H1 (cell line): ENCODE results near the gene RIN3. TPM values are rescaled to one million over a fixed set of nuclear protein-coding genes. Genes with fewer than 3 reads are reported as not detected.

Experiments
- ATF2 ChIP-seq: IDR thresholded peaks from 2 replicates; pipeline ENCODE4 v1.6.1; 2012; ENCODE audit warnings: low read length, inconsistent platforms
- CHD7 ChIP-seq: fragments of 300-600 bp; sonication (generic); IDR thresholded peaks from 2 replicates; pipeline ENCODE4 v1.7.1; 2012; ENCODE audit warnings: low read length, moderate library complexity, mild to moderate bottlenecking, inconsistent platforms; ENCODE audit not compliant: insufficient replicate concordance
- GABPA ChIP-seq: IDR thresholded peaks from 2 replicates; pipeline ENCODE4 v1.6.1; 2011; ENCODE audit warnings: mild to moderate bottlenecking, low read length, moderate library complexity, borderline replicate concordance; ENCODE audit not compliant: insufficient read depth
- KDM1A ChIP-seq: fragments of 200-600, 300-600 bp; sonication (generic); IDR thresholded peaks from 2 replicates; pipeline ENCODE4 v1.7.1; 2016; ENCODE audit warnings: mild to moderate bottlenecking, low read length, borderline replicate concordance
- KDM5A ChIP-seq: fragments of 200-600 bp; IDR thresholded peaks from 2 replicates; pipeline ENCODE4 v1.7.1; 2012; ENCODE audit warnings: mild to moderate bottlenecking, low read length, inconsistent platforms, mixed read lengths
- SP2 ChIP-seq: IDR thresholded peaks from 2 replicates; pipeline ENCODE4 v1.6.1; 2012; ENCODE audit warnings: mild to moderate bottlenecking, low read length, inconsistent platforms
- ZNF274 ChIP-seq: IDR thresholded peaks from 2 replicates; pipeline ENCODE4 v1.7.0; 2012; ENCODE audit warnings: low read length, borderline replicate concordance; ENCODE audit errors: extremely low read depth
- polyA plus RNA-seq, 7 experiments: library from polyadenylated mRNA; depleted of rRNA in 3 of 7; stranded (reverse) in 5 of 7; unstranded in 2 of 7; fragments of >200 nt in 5 of 7; fragments of 200-250 nt in 2 of 7; gene quantifications; 1 replicate in 5 of 7; 2 replicates in 1 of 7; 4 replicates in 1 of 7; pipeline versions ENCODE4 v1.2.1 to v1.2.3, GENCODE V29; 2011 to 2013; ENCODE audit warnings: missing spikeins in 2 of 7, mixed read lengths in 2 of 7
- total RNA-seq: library from RNA; stranded (reverse); fragmentation: NEBNext Ultra II Directional; extraction: Animal tissue kit (Norgen Biotek cat#: 25700); gene quantifications from 2 replicates; pipeline ENCODE4 v1.2.1, GENCODE V29; 2021

Gene RIN3
- total and polyA plus RNA-seq, 2 of the 8 experiments (the other 6 are each of a cell fraction or from before 2014, with no cell fraction given), result 0.59 to 1.5 TPM

GRCh38 chr14:92516344-92516965, 2.9 kb downstream of the RIN3 start (continued):
- TF ChIP-seq CHD7 (no peak), GABPA (no peak), SP2 (no peak), ATF2 (no peak), ZNF274 (no peak), KDM1A (no peak), KDM5A (no peak)
